GM21619 (cell line): Measurements from ENCODE around the gene RTN4RL2.
A peak's percentile ranks its signal among the peaks of the same experiment; 100 is the strongest.

Source experiments
- ATAC-seq: cut with Tn5 transposase; IDR thresholded peaks from one replicate; pipeline ENCODE4 v1.9.1; 2021; ENCODE audit not compliant: unreplicated experiment

The RTN4RL2 gene

DNA sequence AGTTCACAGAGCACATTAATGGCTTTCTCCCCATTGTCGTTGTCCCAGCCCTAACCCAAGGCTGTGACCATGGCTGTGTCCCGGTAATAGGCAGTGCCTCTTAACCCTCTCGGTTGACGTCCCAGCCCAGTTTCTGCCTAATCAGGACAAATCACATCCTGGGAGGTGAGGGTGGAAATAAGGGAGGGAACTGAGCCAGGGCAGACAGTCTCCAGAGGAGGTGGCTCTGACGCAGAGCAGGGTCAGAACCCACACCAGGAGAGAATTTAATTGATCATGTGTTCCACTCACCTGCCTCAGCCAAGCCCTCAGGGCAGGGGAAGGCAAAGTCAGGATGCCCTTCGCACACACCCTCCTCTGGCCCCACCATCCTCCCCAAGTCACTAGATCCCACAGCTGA, 38.2 kb downstream of the RTN4RL2 start:
- no peak for ATAC-seq

DNA sequence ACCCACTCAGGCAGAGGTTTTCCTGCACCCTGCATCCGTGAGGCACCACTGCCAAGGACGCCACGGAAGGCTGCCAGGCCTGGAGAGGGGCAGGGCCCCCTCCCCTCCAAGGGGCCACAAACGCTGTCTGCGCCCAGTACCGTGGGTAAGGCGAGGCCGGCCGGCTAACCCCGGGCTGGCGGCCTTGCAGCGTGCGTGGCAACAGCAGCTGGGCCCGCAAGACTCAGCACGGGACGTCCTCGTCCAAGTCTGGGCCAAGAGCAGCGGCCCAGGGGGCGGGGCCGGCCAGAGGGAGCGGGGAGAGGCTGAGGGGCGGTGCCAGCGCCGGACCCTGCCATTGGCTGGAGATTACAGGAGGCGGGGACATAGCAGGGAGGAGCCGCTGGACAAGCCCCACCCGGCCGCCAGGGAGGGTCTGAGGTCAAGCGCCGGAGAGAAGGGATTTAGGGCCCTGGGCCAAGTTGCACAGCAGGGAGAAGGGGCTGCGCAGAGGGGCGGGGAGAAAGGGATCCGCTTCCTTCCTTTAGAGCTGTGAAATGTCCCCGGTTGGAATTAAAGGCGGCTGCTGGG, 39.2 kb downstream of the RTN4RL2 start:
- peak; percentile 98 for ATAC-seq

DNA sequence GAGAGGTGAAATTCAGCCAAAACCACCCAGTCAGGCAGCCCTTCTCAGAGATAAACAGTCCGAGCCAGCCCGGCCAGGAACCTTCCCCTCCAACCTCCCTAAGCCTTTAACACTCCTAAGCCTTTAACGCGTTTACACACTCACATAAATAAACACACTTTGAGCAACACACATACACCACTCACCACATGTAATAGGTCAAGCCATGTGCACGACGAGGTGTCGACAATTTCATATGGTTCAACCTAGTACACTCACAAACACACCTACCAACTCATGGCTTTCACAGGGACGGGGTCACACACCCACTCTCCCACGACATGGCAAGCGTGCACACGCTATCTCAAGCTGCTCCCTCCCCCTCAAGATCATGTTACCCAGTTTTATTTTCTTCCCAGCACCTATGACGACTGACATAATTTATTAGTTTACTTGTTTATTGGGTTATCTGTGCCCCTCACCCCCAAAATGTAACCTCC, 39.7 kb downstream of the RTN4RL2 start:
- no peak for ATAC-seq

DNA sequence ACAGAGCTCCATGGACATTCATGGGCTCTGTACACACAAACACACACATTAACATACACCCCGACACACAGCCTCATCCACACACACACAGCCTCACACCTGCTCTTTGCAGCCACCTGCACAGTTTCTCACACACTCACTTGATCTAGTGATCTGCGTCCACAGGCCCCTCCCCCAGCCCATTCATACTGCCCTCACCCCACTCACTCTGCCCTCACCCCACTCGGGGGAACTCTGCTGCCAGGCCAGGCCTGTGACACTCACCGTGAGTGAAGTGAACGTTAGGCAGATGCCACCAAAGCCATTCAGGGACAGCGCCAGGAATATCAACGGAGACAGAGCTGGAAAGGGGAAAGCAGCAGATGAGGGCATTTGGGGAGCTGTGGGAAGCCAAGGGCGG, 40.2 kb downstream of the RTN4RL2 start:
- ATAC-seq = no peak

DNA sequence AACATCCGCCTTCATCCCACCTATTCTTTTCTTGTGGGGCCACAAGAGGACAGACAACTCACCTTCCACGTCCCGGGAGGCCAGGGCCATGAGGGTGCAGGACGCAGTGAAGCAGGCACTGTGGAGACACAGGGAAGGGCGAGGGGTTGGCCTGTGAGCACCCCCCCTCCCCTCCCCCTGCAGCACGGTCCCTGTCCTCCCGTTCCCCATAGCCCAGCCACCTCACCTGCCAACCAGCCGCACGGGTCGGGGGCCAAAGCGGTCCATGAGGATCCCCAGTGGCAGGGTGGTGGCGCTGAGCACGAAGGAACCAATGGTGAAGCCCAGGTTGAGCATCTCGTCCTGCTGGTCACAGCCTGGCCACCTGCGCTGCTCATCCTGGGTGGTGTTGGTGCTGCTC, 40.6 kb downstream of the RTN4RL2 start:
- no peak for ATAC-seq

DNA sequence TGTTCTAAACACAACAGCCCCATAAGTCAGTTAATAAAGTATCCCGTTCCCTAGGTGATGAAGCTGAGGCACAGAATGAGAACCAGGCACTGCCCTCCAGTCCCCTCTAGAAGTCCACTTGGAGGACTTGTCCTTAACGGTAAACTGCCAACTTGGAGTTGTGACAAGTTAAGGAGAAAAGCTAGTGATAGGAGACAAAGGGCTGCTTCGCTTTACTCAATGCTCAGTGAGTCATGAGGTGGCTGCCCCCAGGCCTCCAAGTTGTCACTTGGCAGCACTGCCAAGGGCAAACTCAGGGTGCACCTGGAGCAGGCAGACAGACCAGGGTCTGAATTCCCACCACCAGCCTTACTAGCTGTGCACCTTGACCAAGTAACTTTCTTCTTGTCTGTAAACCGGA, 41.6 kb downstream of the RTN4RL2 start:
- ATAC-seq = no peak

DNA sequence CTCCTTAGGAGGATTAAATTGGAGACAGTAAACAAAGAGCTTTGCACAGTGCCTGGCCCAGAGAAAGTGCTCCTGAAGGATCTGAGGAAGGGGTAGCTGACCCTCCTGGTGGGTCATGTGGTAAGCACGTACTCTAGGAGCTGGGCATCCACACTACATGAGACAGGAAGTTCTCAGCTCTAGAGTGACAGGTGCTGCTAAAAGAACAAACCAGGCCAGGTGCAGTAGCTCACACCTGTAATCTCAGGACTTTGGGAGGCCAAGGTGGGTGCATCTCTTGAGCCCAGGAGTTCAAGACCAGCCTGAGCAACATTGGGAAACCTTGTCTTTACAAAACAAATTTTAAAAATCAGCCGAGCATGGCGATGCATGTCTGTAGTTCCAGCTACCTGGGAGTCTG, 42.0 kb downstream of the RTN4RL2 start:
- ATAC-seq = no peak

DNA sequence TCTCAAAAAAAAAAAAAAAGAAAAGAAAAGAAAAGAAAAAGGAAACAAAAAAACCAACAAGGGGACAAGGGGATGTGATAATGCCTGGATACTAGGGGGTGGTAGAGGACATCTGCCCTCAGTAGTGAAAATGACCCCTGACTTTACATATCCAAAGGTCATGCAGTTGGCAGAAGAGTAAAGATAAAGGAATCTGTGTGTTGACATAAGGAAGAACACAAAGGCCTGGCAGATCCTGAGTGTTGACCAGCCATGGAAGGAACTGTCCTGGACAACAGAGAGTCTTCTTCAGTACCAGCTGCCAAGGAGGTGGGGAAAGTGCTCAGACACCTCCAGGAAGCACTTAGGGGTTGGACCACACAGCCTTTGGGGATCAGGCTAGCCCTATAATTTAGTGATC, 42.5 kb downstream of the RTN4RL2 start:
- no peak for ATAC-seq

DNA sequence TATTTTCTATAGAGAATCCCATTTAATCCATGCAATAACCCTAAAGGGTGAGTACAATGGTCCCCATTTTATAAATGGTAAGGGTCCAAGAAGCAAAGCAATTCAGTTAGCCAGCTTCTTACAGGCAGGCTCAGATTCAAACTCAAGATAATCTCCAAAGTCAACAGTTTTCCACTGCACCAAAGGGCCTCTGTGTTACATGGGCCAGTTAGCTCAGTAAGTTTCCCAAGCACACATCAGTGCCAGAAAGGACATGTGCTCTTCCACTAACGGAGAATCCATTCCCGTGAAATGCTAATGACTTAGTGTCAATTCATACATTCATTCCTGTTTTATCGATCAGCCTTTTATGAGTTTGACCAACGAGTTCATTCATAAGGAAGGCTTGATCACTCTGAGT, 44.2 kb downstream of the RTN4RL2 start:
- no peak for ATAC-seq

DNA sequence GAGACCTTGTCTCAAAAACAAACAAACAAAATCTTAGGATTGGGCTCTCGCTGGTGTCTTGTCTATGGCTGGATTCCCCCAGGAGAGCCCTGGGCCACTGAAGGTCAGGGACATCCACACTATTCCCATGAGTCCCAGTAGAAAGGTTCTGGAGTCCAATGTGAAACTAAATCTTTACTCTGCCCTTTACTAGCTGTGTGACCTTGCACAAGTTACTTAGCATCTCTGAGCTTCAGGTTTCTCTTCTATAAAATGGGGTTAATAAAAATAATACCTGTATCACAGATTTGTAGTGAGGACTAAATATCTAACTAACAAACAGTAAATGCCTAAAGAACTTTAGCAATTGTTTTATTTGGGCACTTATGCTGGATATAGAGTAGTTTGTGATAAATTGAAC, 46.2 kb downstream of the RTN4RL2 start:
- no peak for ATAC-seq

DNA sequence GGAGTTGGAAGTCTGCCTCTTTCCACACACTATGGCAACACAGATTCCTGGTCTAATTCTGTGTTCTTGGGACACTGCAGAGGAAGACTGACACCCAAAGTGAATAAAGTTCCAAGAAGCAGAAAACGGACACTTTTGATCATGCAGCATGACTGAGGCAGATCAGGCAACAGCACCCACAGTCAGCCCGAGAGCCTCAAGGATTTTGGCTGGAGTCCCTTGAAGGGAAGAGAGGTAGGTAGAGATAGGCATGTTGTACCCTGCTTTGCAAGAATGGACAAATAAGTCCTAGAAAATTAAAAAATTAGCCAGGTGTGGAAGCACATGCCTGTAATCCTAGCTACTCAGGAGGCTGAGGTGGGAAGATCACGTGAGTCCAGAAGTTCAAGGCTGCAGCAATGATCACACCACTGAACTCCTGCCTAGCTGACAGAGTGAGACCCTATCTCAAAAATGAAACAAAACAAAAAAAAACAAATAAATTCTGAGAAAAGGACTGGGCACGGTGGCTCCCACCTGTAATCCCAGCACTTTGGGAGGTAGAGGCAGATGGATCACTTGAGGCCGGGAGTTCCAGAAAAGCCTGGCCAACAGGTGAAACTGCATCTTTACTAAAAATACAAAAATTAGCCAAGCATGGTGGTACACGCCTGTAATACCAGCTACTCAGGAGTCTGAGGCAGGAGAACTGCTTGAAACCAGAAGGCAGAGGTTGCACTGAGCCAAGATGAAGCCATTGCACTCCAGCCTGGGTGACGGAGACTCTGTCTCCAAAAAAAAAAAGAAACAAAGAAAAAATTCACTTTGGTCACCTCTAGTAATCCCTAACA, 48.2 kb downstream of the RTN4RL2 start:
- ATAC-seq = no peak

DNA sequence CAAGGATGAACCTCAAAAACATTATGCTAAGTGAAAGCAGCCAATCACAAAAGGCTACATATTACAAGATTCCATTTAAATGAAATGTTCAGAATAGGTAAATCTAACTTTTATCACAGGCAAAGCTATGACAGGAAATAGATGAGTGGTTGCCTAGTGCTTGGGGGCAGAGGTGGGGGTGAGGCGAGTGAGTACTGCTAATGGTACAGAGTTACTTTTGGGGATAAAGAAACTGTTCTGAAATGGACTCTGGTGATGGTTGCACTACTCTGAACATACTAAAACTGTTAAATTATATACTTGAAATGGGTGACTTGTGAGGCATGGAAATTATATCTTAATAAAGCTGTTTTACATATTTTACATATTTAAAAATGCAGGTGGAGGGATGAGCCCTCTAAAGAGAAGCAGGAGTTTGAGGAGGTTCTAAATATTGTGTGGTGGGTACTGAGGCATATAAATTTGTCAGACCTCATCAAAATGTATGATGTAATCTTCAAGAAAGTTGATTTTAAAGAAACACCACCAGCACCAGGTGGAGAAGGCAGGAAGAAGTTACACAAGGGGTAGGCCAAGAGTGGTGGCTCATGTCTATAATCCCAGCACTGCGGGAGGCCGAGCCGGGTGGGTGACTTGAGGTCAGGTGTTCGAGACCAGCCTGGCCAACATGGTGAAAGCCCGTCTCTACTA, 51.6 kb downstream of the RTN4RL2 start:
- no peak for ATAC-seq

DNA sequence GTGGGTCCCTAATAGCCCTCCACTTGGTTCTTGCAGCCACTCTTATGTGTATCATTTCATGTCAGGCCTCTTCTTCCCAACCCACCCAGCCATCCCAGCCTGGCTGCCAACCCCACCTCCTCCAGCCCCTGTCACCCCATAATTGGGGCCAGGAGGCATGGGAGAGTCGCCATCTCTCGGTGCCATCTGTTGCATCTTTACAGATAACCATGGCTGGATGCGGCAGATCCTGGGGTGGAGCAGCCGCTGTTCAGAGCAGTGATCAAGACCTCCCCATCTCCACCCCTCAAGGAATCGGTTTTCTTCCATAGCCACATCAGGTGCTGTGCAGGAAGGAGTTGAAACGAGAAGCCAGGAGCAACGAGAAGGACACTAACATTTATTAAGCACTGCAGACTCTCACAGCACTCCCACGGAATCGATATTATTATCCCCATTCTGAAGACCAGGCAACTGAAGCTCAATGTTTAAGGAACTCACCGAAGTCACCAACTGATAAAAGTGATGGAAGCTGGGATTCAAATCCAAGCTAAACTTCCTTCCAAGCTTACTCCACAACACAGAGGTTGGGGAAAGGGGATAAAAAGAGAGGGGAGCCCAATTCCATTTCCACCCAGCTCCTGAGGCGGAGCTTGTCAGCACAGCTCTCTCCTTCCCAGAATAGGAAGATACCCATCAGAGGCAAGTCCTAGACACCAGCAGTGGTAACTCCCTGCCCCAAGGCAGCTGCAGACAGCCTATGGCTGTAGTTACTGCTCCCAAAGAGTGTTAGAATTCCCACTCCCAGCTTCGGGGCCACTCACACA, 52.5 kb downstream of the RTN4RL2 start:
- no peak for ATAC-seq

DNA sequence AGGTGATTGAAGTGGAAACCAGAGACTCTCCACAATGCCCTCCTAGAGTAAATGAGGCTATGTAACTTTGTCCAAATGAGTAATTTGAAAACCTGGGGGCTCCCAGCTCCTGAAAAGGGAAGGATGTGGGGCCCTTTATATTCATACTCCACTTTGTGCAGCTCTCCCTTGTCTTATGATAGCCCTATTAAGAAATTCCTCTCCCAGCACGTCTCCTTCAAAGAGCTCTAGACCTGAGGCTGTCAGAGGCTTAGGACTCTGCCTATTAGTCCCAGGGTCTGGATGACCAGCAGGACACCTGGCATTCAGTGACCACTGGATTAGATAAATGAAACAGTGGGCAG, 53.1 kb downstream of the RTN4RL2 start:
- ATAC-seq = no peak

DNA sequence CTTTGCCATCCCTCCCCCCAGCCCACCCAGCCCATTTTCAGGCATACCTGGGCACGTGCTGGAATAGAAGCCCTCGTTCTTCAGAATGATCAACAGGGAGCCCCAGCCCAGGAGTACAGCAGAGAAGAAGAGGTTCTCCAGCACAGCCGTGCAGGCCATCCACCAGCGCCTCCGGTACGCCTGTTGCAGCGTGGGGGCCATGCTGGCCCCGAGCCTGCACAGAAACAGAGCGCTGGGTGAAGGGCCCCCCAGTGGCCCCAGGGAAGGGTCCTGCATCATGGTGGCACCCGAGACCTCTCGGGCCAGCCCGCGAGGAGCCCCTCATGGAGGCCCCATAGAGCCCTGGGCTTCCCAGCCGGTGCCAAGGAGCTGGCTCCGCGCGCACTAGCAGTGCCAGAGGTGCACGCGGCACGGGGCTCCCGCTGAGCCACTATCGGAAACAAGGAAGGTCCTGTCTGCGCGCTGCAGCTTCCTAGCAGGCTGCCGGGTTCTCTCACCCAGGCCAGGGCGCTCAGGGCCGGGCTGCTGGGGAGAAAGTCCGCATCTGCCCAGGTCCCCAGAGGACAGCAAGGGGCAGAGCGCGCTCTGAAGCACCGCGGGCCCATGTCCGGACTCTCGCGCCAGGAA, 53.7 kb downstream of the RTN4RL2 start:
- peak; percentile 33 for ATAC-seq

DNA sequence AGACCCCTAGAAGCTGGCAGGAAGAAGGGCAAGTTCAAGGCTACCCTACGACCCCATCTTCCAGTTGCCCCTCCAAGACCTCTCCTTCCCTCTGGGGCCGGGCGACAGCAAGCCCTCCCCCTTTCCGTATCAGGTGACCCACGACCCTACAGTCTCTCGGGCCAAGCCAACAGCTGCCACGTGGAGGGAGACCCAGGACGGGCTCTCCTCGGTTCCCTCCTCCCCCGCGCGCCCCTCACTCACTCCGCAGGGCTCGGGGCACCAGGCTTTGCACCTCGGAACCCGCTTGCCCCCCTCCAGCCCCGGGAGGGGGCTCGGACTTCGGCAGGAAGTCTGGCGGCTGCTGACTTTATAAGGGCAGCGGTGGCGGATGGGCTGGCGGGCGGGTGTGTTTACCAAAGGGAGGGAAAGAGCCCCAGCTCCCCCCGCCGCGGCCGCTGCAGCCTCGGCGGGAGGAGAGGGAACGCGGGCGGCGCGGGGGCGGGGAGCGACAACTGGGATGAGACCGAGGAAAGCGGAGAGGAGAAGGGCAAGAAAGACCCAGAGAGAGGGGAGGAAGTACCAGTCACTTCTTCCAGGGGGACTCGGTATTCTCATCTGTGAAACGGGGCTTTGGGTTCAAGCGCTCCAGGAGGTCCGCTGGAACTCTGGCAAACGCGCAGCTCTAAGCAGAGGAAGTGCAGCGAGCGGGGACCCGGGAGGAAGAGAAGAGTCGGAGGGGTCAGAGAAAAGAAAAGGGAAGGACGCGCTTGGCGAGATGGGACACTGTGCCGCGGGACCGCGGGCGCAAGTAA, 54.4 kb downstream of the RTN4RL2 start:
- ATAC-seq = peak; percentile 52

DNA sequence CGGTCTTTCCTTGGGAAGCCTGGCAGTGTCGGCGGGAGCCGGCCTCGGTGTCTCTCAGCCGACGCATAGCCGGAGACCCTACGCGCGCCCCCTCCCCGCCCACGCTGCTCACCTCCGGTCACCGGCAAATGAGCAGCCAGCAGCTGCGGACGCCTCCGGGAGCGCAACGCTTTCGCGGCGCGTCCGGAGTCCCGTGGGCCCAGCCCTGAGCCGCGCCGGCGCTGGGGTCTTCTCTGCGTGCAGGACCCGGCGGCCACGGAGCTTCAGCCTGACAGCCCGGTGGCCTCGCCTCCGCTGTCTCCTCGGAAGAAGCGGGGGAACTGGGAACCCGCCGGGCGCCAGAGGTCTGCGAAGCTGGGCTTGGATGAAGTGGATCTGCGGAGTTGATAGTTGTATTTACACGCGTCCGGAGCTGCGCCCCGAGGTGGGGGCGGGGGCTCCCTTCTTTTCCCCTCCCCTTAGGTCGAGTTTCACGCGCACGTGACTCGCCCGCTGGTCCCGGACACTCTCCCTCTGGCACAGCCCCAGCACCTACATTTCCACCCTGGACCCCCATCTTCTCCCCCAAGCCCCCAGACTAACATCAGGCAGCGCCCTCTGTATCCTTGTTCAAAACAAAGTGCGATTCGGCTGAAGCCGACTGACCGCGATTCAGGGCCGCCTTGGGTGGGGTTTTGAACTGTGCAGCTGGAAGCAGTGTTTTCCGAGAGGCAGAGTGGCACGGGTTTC, 55.2 kb downstream of the RTN4RL2 start, which contains the start of gene SLC43A1:
SLC43A1 (minus strand) TSS at position 371 of the 729 bp plus-strand sequence. CDS start 1,591 bp downstream, outside the sequence.
- ATAC-seq = peak; percentile 44

DNA sequence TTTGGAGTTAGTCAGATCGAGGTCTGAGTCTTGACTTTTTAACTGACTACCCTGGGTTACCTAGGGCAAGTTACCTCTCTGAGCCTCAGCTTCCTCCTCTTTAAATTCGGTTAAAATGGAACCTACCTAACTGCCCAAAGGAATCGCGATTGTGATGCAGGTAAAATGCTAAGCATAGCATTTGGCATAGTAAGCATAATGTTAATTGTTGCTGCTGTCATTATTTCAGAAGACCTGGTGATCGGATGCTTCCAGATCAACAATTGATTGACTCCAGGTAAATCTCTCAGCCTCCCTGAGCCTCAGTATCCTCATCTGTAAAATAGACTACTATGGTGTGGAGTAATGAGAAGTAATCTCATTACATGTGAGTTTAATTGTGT, 55.7 kb downstream of the RTN4RL2 start:
- ATAC-seq = no peak

DNA sequence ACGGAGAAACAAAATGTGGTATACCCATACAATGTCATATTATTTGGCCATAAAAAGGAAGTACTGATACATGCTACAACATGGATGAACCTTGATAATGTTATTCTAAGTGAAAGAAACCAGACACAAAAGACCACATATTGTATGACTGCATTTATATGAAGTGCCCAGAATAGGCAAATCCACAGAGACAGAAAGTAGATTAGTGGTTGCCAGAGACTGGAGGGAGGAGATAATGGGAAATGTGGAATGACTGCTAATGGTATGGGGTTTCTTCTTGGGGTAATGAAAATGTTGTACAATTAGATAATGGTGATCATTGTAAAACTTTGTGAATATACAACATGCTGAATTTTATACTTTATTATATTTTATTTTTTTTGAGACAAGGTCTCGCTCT, 60.8 kb downstream of the RTN4RL2 start:
- ATAC-seq = no peak
